Inflammatory macrophage treated with lipopolysaccharide for 1 hour (primary cell): Measurements from ENCODE around the gene PLS3.

Source experiments
- DNase-seq, 2 donors: peaks; one replicate each; pipeline ENCODE4 v3.0.0-alpha.2; 2020 to 2022

The PLS3 gene

DNA sequence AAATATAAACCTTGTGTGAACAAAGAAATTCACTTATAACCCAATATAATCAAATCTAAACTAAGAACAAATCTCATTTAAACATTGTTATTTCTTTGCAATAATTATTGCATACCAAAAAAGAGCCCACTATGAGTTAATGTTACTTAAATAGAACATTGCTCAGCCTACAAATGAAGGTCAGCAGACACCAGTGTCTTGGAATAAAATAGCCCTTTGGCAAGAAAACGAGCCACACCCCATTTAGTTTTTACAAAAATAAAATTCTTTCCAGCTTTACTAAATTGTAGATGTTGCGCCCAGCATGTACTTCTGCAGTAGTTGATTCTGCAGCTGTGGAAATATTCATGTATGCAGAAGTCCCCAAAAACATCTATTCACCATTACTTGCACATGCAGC, 12.2 kb downstream of the PLS3 start:
- DNase-seq: no peak

DNA sequence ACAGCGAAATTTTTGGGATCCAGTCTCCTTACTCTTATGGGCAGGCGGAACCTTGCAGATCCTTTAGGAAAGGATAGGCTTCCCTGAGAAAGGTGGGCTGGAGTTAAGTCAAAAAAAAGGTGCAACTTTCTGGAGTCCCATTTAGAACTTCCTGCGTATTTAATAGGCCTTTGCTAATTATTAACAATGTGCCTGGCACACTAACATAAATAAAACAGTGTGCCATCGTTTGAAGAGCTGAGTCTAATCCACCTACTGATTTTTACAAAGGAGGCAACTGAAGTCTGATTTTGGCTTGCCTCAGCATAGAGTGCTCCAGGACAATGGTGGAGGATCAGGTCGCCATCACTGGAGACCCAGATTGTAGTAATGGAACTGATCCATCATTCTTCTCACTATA, 15.7 kb downstream of the PLS3 start:
- DNase-seq: no peak

DNA sequence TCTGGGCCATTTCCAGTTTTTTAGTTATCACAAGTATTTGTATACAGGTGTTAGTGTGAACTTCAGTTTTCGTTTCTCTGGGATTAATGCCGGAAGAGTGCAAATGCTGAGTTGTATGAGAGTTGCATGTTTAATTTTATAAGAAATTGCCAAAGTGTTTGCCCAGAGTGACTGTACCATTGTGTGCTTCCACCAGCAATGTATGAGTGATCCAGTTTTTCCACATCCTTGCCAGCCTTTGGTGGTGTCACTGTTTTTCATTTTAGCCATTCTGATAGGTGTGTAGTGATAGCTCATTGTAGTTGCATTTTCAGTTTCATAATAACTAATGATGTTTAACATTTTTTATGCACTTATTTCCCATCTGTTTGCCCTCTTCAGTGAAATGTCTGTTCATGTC, 18.4 kb downstream of the PLS3 start:
- DNase-seq: no peak

DNA sequence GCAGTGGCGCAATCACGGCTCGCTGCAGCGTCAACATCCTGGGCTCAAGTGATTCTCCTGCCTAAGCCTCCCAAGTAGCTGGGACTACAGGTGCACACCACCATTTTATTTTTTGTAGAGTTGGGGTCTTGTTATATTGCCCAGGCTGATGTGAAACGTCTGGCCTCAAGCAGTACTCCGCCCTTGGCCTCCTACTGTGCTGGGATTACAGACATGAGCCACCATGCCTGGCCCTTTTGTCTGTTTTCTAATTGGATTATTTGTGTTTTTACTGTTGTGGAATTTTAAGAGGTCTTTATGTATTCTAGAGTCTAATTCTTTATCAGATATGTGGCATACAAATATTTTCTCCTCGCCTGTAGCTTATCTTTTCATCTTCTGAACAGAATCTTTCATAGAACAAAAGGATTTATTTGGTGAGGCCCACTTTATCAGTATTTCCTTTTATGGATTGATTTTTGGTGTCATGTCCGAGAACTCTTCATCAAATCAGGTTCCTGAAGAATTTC, 18.9 kb downstream of the PLS3 start:
- no peak for DNase-seq

DNA sequence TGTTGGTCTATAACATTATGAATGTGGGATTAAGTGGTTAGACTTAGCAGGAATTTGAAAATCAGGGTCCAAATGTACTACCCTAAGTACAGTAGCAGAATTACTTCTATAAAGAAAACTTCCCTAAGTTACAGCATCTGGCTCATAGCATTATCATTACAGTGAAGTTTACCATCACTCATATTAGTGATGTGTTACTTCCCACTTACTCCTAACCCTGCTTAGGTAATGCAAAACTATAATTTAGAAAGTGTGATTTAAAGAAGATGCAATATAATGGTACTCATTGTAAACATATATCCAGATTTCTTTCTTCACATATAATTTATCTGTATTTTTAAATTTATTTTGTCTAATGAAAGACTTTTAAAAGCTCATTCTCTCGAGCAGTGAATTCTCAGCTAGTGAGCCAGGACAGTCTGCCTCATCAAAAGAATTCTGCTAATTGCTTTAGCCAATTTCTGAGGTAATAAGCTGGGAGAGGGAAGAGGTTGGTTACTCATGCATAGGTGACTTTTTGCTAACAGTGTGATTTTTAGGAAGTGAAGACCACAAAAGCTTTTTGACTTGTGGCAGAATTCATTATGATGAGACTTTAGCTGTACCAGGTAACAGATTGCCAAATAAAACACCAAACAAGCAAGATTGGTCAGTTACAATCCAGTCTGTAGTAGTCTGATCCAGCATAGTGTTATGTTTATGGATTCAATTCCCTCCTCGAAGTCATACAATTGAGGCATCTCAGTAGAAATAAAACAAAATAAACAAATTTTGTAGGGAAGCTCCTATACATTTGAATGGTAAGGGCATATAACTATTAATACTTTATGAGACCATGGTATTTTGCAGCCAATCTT, 21.0 kb downstream of the PLS3 start:
- DNase-seq: no peak

DNA sequence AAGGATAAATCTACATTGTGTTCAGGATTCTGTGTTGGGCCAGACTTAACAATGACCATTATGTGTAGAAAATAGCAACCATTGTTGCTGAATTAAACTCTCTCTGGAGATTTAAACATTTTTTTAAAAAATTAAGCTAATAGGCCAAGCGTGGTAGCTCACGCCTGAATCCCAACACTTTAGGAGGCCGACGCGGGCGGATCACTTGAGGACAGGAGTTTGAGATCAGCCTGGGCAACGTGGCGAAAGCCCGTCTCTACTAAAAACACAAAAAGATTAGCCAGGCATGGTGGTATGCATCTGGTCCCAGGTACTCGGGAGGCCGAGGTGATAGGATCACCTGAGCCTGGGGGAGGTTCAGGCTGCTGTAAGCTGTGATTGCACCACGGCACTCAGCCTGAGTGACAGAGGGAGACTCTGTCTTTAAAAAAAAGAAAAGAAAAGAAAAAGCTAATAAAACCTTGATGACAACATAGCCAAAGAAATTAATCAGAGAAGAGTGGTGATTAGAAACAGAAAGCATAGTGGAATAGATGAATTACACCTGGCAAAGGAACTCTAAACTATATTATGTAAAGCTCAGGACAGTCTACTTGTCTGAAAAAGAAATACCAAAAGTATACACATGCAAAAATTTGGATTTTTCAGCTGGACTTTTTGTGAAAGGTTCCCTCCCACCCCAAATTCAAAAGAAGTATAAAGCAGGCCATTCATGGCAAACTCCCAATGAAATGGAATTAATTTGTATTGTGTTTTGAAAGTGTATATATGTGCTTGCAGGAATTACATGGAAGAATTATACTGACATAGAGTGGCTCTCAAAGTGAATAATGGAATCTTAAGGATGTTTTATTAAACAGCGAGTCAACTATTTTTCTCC, 21.9 kb downstream of the PLS3 start:
- no peak for DNase-seq

DNA sequence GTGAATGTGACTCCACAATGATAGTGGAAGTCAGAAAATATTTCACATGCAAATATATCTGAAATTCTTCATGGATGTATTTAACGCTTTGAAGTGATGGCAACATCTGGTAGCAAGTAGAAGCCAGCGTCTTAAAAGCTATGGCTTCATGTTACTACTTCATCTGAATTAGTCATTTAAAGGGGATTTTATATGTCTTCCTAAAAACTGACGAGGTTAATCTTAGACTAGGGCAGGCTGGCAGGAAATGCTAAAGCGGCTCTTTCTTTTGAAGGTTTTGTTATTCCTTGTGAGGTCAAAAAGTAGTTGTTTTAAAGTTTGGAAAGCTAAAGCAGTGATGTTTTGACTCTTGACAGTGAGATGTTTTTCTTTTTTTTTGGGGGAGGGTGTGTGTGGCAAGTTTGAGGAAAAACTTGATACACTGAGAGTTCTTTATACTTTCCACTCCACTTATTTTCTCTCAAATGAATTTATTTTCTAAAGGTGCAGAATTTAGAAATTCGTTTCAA, 22.6 kb downstream of the PLS3 start:
- no peak for DNase-seq

DNA sequence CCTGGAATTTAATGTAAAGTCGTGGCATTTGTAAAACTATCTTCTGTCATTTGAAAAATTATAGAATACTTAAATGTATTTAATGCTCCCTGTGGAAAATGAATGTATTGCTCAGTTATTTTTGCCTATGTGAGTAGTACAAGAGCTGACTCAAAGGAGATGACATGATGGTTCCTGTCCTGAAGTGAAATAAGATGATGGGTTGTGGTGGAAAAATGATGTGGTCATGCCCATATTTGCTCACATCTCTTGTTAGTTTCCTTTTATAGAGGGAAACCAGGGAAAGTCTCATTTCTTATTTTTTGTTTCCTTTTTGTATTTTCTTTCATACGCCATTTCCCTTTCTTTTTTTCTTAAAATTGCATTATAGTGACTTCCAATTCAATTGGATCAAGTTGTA, 23.7 kb downstream of the PLS3 start:
- peak; percentile 10 to 30 for DNase-seq

DNA sequence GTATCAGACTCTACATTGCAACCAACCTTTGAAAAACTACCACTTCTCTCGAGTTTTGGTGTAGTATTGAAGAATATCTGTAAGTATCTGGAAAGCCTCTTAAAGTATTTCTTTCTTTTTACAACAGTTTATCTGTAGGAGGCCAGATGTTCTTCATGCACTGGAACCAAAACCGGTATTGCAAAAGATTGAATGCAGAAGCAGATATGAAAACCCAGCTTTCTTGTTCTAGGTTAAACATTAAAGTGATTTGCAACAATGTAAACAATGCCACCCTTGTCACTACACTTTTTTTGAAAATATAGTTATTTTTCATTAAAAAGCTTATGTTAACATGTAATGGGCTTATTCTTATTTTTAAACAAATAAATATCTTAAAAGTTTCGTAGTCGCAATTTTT, 27.2 kb downstream of the PLS3 start:
- no peak for DNase-seq

DNA sequence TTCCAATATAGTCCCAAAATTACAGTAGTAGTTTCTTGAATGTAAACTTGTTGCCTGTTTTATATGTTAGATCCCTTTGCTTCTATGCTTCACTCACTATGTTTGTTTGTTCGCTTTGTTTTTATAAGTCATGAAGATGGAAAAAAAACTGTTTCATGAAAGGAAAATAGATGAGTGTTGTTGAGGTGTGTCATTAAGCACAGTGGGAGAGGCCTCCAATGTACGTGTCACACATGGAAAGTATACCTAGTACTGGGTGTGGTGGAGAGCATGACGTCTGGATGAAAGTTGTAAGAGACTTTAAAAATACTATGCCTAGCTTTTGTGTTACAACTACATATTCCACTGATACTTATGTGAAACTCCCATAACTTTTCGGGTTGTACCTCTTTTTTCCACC, 28.4 kb downstream of the PLS3 start:
- DNase-seq: no peak

DNA sequence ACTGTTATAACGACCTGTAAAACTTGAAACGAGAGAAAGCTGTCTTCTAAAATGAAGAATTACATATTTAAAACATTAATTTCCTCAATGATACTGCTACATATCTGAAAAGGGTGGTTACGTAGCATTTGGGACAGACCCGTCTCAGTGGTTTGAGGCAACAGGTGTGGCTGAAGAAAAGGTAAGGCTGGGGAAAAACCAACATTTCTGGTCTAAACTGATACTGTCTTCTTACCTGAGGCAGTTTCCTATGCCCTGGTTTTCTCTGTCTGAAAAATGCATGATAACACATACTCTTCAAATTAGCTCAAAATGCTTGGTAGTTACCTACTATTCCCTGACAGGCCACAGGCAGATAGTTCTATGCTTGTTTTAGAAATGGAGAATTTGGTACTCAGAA, 30.4 kb downstream of the PLS3 start:
- no peak for DNase-seq

DNA sequence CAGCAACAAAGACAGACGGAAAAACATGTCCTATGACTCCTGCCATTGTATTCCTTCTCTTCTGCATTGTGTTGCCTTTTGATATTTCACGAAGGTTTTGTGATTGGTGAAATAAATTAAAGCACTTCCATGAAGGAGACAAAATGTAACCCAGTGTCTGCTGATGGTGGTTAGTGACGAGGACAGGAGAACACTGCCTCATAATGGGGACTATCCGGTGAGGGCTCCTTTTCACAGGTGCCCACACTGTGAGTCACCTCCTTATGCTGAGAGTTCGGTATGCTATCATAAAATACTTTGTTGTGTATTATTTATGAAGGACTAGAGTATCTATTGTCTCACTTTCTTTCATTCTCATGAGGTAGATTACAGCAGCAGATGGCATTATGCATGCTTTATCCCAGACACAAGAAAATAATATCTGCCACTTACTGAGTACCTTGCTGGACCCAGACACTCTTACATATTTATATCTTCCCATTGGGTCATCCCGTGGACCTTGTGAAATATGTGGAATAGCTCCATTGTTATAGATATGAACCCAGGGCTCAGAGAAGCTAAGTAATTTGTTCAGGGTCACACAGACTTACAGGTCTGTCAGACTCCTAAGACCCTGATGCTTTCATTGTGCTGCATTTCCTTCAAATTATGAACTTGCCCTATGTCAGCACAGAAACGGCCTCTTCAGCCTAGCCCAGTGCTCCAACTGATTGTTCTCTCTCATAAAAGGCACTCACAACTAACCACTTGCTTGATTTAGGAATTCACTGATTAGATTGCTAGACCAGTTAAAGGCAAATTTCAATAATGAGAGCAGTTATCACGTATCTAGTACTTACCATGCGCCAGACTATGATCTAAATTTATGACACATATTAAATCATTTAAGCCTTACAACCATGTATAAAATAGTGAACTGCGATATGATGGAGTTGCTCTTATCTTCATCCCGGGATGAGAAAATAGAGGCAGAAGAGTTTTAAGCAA, 31.2 kb downstream of the PLS3 start:
- DNase-seq: no peak

DNA sequence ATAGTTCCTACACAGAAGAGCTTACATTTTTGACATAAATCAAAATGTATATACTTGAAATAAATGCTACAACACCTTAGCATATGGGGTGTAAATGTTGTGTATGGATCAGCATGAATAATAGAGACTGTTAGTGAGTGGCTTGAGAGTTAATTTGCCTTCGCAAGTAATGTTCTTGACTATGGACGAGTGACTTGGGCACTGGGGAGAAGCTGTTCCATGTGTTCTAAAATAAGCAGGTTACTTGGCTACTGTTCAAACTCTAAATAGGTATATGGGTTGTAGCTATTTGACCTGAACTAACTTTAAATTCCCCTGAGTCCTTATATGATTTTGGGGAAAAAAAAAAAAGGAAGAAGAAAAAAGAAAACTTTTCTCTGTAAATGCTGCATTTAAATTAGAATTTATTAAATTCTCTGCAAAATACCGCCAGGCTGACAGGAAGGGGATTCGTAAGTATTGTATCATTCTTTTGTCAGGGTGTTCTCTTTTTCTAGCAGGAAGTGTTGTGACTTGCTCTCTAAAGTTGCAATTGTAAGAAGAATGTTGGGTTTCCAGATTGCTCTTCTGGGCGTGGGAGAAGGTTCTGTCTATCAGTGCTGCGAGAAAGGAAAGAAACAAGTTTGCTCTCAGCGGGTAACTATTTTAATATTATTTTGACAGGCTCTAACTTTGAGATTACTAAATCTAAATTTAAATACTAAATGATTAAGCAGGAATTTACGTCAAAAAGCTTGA, 32.2 kb downstream of the PLS3 start:
- peak; percentile 10 to 23 for DNase-seq

DNA sequence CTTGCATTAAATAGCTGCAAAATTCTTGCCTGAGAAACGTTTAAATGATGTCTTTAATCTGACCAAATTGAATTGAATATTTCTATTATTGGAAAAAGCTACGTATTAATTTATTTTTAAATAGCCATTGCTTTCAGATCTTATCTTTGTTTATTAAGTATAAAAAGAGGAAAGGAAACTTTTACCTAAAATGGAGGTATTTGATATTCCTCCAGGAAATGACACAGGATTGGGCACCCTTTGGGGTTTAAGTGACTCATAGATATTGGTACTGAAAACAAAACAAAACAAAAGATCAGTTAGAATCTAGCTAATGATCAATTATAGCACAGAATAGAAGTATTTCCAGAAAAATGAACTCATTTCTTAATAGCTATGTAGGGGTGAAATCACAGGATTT, 34.1 kb downstream of the PLS3 start:
- no peak for DNase-seq

DNA sequence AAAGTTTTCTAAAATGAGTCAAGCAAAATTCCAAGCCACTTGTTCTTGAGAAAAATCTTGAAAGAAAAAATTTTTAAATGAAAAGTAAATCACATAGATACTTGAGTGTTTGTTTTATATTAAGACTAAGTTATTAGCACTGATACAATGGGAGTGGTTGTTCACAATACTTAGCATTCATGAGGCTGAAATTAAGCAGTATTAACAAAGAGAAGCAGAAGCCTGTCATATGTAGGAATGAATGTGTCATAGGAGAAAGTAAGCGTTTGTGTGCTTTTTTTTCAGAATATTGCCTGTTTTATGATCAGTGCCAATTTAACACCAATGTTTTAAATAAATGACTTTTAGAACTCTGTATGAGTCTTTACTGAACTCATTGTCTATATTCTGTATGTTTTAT, 37.6 kb downstream of the PLS3 start:
- DNase-seq: no peak

DNA sequence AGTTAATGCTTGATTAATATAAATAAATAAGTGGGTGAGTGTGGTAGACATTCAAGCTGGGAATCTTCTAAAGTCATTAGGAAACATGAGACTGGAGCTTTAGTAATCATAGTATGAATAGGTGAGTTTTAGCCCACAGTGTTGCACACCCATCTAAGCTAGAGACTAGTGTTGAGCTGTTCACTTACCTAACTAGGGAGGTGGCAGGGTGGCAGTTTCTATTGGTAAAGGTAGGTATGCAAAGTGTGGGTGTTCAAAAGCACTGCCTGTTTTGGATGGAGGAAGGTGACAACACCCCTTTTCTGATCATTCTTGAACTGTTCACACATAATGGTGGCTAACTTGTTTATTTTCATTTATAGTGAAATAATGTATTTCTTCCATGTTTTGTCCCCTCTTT, 41.3 kb downstream of the PLS3 start:
- DNase-seq: no peak

DNA sequence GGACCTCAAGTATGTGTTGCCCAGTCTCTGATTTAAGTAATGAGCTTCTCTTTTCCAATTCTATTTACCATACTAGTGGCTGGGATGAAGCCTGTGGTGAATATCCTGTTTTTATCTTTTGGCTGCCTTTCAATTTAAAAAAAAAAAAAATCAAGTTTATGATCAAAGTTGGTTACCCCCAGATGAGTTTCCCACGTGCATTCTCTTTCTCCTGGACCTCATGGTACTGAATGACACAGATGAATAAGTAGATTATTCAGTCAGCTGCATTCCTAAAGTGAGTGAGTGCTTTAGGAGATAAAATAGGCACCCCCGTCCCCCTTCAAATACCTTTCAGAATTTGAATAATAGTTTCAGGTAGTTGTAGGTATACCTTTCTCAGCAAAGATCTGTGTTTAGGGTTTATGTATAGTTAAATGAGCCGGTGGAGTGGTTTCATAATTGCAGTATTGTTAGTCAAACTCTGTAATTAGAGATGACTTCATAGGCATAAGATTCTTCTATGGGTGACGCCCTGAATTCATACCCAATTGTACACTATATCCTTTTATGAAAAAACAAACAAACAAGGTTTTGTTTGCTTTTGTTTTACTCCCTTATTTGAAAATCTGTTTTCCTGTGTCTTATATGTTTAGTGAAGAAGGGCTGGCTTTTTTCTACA, 41.9 kb downstream of the PLS3 start:
- no peak for DNase-seq

DNA sequence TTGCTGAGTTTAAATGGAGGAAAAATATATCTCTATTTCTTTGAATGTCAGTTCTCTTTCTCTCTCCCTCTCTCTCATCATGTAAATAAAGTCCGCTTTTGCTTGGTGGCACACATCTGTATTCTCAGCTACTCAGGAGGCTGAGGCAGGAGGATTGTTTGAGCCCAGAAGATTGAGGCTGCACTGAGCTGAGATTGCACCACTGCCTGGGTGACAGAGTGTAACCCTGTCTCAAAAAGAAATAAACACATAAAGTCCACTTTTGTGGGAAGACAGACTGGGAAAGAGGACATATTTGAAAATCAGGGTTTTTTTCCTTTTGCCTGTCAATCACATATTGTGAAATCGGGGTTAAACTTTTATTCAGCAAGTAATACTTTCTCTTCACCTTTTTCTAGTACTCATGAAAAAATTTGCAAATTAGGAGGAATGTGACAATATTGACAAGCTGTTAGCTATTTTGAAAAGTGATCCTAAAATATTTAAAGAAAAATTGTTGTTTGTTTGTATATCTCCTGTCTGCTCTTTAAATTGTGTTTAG, 42.6 kb downstream of the PLS3 start:
- no peak for DNase-seq

DNA sequence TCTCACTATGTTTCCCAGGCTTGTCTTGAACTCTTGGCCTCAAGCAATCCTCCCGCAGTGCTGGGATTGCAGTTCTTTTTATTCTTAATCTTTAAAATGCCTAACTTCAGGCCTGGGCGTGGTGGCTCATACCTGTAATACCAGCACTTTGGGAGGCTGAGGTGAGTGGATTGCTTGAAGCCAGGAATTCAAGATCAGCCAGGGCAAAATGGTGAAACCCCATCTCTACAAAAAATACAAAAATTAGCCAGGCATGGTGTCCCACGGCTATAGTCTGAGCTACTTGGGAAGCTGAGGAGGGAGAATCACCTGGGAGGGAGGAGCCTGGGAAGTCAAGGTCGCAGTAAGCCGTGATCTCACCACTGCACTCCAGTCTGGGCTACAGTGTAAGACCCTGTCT, 45.9 kb downstream of the PLS3 start:
- DNase-seq: no peak

DNA sequence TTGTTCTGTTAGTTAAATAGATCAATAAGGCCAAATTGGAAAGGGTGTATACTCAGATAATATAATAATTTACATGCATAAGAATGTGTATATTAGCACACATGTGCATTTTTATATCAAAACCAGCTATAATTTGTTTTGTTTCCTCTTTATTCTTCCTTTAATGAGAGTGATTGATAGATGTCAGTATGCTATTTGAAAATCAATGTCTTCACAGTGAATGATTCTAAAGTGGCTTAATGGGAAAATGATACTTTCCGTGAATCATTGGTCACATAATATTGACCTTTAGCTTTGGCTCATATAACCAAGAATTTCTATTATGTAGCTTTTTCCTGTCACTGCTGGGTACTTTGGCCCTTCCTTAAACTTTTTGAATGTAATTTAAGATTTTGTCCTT, 48.6 kb downstream of the PLS3 start:
- DNase-seq: no peak
